HepG2 (cell line): ENCODE data around the gene UTP3. TPM values are rescaled to one million over a fixed set of nuclear protein-coding genes. Genes with fewer than 3 reads are reported as not detected.

Source experiments
- BCL6 ChIP-seq: IDR thresholded peaks from 2 replicates; pipeline ENCODE4 v1.6.1; 2016; ENCODE audit warnings: missing genetic modification reagents, missing compliant biosample characterization
- CENPX ChIP-seq: sonication (generic); formaldehyde crosslinking; IDR thresholded peaks from 2 replicates; pipeline ENCODE4 v1.9.0; 2021; ENCODE audit warnings: mild to moderate bottlenecking, missing genetic modification reagents, moderate library complexity
- FOXA3 ChIP-seq: IDR thresholded peaks from 2 replicates; pipeline ENCODE4 v1.6.1; 2016; ENCODE audit warnings: missing genetic modification reagents, missing compliant biosample characterization
- HNRNPK ChIP-seq: fragments of 200-400 bp; formaldehyde crosslinking; IDR thresholded peaks from 2 replicates; pipeline ENCODE4 v1.6.1; 2018; ENCODE audit warnings: low read length, low read depth, moderate library complexity, mild to moderate bottlenecking; ENCODE audit not compliant: poor library complexity, severe bottlenecking
- ISL2 ChIP-seq: sonication (generic); formaldehyde crosslinking; IDR thresholded peaks from 2 replicates; pipeline ENCODE4 v1.5.0; 2020; ENCODE audit warnings: missing genetic modification reagents
- KDM6A ChIP-seq: IDR thresholded peaks from 2 replicates; pipeline ENCODE4 v1.6.1; 2016; ENCODE audit warnings: low read depth
- MAFF ChIP-seq: IDR thresholded peaks from 2 replicates; pipeline ENCODE4 v1.6.1; 2011; ENCODE audit warnings: low read depth, low read length, improper control_type of control experiment
- MIXL1 ChIP-seq: IDR thresholded peaks from 2 replicates; pipeline ENCODE4 v1.6.1; 2016
- PAWR ChIP-seq: sonication (generic); formaldehyde crosslinking; IDR thresholded peaks from 2 replicates; pipeline ENCODE4 v1.4.0; 2020; ENCODE audit warnings: missing genetic modification reagents, mild to moderate bottlenecking, borderline replicate concordance
- THYN1 ChIP-seq: sonication (generic); formaldehyde crosslinking; IDR thresholded peaks from 2 replicates; pipeline ENCODE4 v1.8.1; 2023; ENCODE audit warnings: low read depth, mild to moderate bottlenecking, moderate library complexity, missing genetic modification reagents, borderline replicate concordance
- ZNF101 ChIP-seq: sonication (generic); formaldehyde crosslinking; IDR thresholded peaks from 2 replicates; pipeline ENCODE4 v1.4.0; 2020; ENCODE audit warnings: mild to moderate bottlenecking, low read depth, missing genetic modification reagents, borderline replicate concordance
- ZNF253 ChIP-seq: sonication (generic); formaldehyde crosslinking; IDR thresholded peaks from 2 replicates; pipeline ENCODE4 v1.8.0; 2022; ENCODE audit warnings: mild to moderate bottlenecking, missing genetic modification reagents, borderline replicate concordance
- ZNF331 ChIP-seq: sonication (generic); formaldehyde crosslinking; IDR thresholded peaks from 2 replicates; pipeline ENCODE4 v1.4.0; 2020; ENCODE audit warnings: missing genetic modification reagents
- ZNF761 ChIP-seq: sonication (generic); formaldehyde crosslinking; conservative IDR thresholded peaks from 2 replicates; pipeline ENCODE4 v1.4.0; 2020; ENCODE audit warnings: mild to moderate bottlenecking, missing genetic modification reagents
- ZNF841 ChIP-seq: sonication (generic); formaldehyde crosslinking; IDR thresholded peaks from 2 replicates; pipeline ENCODE4 v1.8.1; 2023; ENCODE audit warnings: missing genetic modification reagents, borderline replicate concordance
- polyA plus RNA-seq, 8 experiments: library from polyadenylated mRNA; depleted of rRNA in 3 of 8; stranded (reverse) in 7 of 8; unstranded in 1 of 8; fragments of >200 nt; fragmentation: Illumina TruSeq in 4 of 8; extraction: Trizol in 4 of 8; gene quantifications; 2 replicates each; pipeline versions ENCODE4 v1.2.1 to v1.2.3, GENCODE V29; 2011 to 2016; ENCODE audit warnings: low read depth in 4 of 8, missing spikeins in 1 of 8, mixed read lengths in 1 of 8; ENCODE audit not compliant: insufficient read depth in 1 of 8
- total RNA-seq, 5 experiments: library from RNA; depleted of rRNA; stranded (reverse); fragments of >200 nt; fragmentation: Illumina TruSeq; extraction: Trizol; gene quantifications; 2 replicates each; pipeline ENCODE4 v1.2.3, GENCODE V29; 2016; ENCODE audit warnings: low read depth in 1 of 5
- TF ChIP-seq, protein P1 (sequence below): sonication (generic); formaldehyde crosslinking; IDR thresholded peaks from 2 replicates; pipeline ENCODE4 v1.4.0; 2020; ENCODE audit warnings: missing genetic modification reagents
- TF ChIP-seq, protein P2 (sequence below): sonication (generic); formaldehyde crosslinking; IDR thresholded peaks from 2 replicates; pipeline ENCODE4 v1.4.0; 2020; ENCODE audit warnings: missing genetic modification reagents, borderline replicate concordance
- TF ChIP-seq, protein P3 (sequence below): sonication (generic); formaldehyde crosslinking; IDR thresholded peaks from 2 replicates; pipeline ENCODE4 v1.8.0; 2022; ENCODE audit warnings: mild to moderate bottlenecking, missing genetic modification reagents, moderate library complexity
- TF ChIP-seq, protein P4 (sequence below): fragments of 450-650 bp; IDR thresholded peaks from 2 replicates; pipeline ENCODE4 v1.6.1; 2016
- TF ChIP-seq, protein P5 (sequence below): sonication (generic); formaldehyde crosslinking; IDR thresholded peaks from 2 replicates; pipeline ENCODE4 v1.5.0; 2020; ENCODE audit warnings: missing genetic modification reagents, mild to moderate bottlenecking, borderline replicate concordance
- TF ChIP-seq, protein P6 (sequence below): IDR thresholded peaks from 2 replicates; pipeline ENCODE4 v1.6.1; 2016; ENCODE audit warnings: missing compliant biosample characterization, missing genetic modification reagents, borderline replicate concordance

Gene UTP3
- total and polyA plus RNA-seq, 2 of the 13 experiments (the other 11 are each of a cell fraction or from before 2014, with no cell fraction given): 6.9 to 19.5 TPM

DNA sequence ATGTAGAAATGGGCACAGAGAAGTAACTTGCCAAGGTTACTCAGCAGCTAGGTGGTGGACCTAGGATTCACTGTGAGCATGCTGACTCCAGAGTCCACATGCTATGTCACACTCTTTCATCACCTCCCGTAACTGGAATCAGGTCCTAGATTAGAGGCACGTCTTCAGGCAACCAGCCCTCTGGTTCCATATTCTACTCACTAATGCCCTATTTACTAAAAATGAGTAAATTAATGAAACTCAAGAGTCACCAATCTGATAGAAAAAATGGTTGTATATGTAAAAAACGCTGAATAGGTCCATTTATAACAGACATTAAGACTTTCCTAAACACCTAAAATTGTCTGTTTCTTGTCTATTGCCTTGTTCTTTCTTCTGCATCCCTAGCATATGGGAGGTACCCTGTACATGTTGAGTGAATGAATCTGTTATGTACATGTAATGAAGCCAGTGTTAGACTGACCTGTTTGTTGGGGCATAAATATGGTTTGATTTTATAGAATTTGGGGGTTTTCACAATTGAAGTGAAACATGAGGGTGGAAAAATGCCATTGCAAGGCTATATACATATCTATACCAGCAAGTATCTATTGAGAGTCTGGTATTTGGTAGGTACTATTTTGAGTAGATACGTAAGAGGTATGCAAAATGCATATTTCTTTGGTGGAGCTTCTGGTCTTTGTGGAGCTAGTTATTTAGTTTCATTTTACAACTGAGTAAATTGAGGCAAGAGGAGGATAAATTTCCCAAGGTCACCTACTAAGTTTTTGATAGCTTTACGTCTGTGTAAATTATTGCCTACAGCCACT is 26.0 kb downstream of the UTP3 start (continued):
- no peak for TF ChIP-seq ZNF101
- TF ChIP-seq ZNF331 (CRISPR knock-in tag): peak; percentile 45; the same call in 1 of the 2 replicates
- TF ChIP-seq PAWR (CRISPR knock-in tag): no peak
- TF ChIP-seq THYN1 (CRISPR knock-in tag): no peak
- TF ChIP-seq ZNF761: no peak
- TF ChIP-seq ZNF841 (CRISPR knock-in tag): no peak
- TF ChIP-seq, protein P1, sequence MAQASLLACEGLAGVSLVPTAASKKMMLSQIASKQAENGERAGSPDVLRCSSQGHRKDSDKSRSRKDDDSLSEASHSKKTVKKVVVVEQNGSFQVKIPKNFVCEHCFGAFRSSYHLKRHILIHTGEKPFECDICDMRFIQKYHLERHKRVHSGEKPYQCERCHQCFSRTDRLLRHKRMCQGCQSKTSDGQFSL (CRISPR knock-in tag): no peak
- TF ChIP-seq, protein P2, sequence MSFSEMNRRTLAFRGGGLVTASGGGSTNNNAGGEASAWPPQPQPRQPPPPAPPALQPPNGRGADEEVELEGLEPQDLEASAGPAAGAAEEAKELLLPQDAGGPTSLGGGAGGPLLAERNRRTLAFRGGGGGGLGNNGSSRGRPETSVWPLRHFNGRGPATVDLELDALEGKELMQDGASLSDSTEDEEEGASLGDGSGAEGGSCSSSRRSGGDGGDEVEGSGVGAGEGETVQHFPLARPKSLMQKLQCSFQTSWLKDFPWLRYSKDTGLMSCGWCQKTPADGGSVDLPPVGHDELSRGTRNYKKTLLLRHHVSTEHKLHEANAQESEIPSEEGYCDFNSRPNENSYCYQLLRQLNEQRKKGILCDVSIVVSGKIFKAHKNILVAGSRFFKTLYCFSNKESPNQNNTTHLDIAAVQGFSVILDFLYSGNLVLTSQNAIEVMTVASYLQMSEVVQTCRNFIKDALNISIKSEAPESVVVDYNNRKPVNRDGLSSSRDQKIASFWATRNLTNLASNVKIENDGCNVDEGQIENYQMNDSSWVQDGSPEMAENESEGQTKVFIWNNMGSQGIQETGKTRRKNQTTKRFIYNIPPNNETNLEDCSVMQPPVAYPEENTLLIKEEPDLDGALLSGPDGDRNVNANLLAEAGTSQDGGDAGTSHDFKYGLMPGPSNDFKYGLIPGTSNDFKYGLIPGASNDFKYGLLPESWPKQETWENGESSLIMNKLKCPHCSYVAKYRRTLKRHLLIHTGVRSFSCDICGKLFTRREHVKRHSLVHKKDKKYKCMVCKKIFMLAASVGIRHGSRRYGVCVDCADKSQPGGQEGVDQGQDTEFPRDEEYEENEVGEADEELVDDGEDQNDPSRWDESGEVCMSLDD (CRISPR knock-in tag): no peak
- TF ChIP-seq ISL2 (CRISPR knock-in tag): no peak
- TF ChIP-seq BCL6 (CRISPR knock-in tag): no peak
- no peak for TF ChIP-seq ZNF253 (CRISPR knock-in tag)
- TF ChIP-seq, protein P3, sequence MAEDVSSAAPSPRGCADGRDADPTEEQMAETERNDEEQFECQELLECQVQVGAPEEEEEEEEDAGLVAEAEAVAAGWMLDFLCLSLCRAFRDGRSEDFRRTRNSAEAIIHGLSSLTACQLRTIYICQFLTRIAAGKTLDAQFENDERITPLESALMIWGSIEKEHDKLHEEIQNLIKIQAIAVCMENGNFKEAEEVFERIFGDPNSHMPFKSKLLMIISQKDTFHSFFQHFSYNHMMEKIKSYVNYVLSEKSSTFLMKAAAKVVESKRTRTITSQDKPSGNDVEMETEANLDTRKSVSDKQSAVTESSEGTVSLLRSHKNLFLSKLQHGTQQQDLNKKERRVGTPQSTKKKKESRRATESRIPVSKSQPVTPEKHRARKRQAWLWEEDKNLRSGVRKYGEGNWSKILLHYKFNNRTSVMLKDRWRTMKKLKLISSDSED (CRISPR knock-in tag): no peak
- TF ChIP-seq MIXL1 (CRISPR knock-in tag): 0 out of 2 replicates have a peak, but pooled peaks have one; percentile 11
- no peak for TF ChIP-seq HNRNPK
- TF ChIP-seq, protein P4, sequence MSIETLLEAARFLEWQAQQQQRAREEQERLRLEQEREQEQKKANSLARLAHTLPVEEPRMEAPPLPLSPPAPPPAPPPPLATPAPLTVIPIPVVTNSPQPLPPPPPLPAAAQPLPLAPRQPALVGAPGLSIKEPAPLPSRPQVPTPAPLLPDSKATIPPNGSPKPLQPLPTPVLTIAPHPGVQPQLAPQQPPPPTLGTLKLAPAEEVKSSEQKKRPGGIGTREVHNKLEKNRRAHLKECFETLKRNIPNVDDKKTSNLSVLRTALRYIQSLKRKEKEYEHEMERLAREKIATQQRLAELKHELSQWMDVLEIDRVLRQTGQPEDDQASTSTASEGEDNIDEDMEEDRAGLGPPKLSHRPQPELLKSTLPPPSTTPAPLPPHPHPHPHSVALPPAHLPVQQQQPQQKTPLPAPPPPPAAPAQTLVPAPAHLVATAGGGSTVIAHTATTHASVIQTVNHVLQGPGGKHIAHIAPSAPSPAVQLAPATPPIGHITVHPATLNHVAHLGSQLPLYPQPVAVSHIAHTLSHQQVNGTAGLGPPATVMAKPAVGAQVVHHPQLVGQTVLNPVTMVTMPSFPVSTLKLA: no peak
- TF ChIP-seq CENPX (CRISPR knock-in tag): no peak
- TF ChIP-seq, protein P5, sequence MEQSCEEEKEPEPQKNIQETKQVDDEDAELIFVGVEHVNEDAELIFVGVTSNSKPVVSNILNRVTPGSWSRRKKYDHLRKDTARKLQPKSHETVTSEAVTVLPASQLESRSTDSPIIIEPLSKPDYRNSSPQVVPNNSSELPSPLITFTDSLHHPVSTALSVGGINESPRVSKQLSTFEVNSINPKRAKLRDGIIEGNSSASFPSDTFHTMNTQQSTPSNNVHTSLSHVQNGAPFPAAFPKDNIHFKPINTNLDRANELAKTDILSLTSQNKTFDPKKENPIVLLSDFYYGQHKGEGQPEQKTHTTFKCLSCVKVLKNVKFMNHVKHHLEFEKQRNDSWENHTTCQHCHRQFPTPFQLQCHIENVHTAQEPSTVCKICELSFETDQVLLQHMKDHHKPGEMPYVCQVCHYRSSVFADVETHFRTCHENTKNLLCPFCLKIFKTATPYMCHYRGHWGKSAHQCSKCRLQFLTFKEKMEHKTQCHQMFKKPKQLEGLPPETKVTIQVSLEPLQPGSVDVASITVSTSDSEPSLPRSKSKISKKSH (CRISPR knock-in tag): no peak
- TF ChIP-seq KDM6A (CRISPR knock-in tag): no peak
- TF ChIP-seq FOXA3 (CRISPR knock-in tag): peak; percentile 66; the same call in 1 of the 2 replicates
- TF ChIP-seq, protein P6, sequence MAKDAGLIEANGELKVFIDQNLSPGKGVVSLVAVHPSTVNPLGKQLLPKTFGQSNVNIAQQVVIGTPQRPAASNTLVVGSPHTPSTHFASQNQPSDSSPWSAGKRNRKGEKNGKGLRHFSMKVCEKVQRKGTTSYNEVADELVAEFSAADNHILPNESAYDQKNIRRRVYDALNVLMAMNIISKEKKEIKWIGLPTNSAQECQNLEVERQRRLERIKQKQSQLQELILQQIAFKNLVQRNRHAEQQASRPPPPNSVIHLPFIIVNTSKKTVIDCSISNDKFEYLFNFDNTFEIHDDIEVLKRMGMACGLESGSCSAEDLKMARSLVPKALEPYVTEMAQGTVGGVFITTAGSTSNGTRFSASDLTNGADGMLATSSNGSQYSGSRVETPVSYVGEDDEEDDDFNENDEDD (CRISPR knock-in tag): peak; percentile 47; the same call in 1 of the 2 replicates
- TF ChIP-seq MAFF: peak; percentile 49; the same call in 1 of the 2 replicates
